Measurements from ENCODE around the gene POU3F3.

The POU3F3 gene

GRCh38 chr2:104883357-104883756 is 29.4 kb downstream of the POU3F3 start:
- no peaks in the 10 kb centered on the region for H3K9me3 Mint-ChIP-seq
- H3K36me3 Mint-ChIP-seq (ENCODE audit: low read depth): no peaks in the 10 kb centered on the region
- DNase-seq: no peak
- peaks cover 59% of the 10 kb centered on the region for H3K27me3 Mint-ChIP-seq (ENCODE audit: low read depth, poor library complexity)
- no peak overlapping the region for H3K4me3 Mint-ChIP-seq
- peaks cover 2% of the 10 kb centered on the region for H3K4me1 Mint-ChIP-seq
- H3K27ac Mint-ChIP-seq: no peak overlapping the region
- no peak for TF ChIP-seq CTCF (IDR thresholded peaks at IDR 0.05)

- H3K4me3 Mint-ChIP-seq: no peak overlapping the region
These were observed 31.3 kb downstream of the POU3F3 start for GRCh38 chr2:104885119-104885782.

GRCh38 chr2:104887676-104888075 is 33.8 kb downstream of the POU3F3 start:
- Mint-ChIP-seq H3K4me3 (no peak overlapping the region), H3K27me3 (ENCODE audit: low read depth, poor library complexity) (peaks cover 34% of the 10 kb centered on the region), H3K9me3 (no peaks in the 10 kb centered on the region), H3K4me1 (peaks cover 16% of the 10 kb centered on the region), H3K36me3 (ENCODE audit: low read depth) (no peaks in the 10 kb centered on the region), H3K27ac (no peak overlapping the region)
- no peak for DNase-seq
- no peak for TF ChIP-seq CTCF (IDR thresholded peaks at IDR 0.05)

More at GRCh38 chr2:104885119-104885782, 31.3 kb downstream of the POU3F3 start:
- no peak for TF ChIP-seq CTCF (IDR thresholded peaks at IDR 0.05)
- Mint-ChIP-seq H3K36me3 (ENCODE audit: low read depth) (no peaks in the 10 kb centered on the region), H3K9me3 (no peaks in the 10 kb centered on the region), H3K27me3 (ENCODE audit: low read depth, poor library complexity) (peaks cover 54% of the 10 kb centered on the region), H3K4me1 (peaks cover 14% of the 10 kb centered on the region), H3K27ac (no peak overlapping the region)
- DNase-seq: no peak

GRCh38 chr2:104888489-104889258 is 34.8 kb downstream of the POU3F3 start:
- DNase-seq: no peak
- no peaks in the 10 kb centered on the region for H3K36me3 Mint-ChIP-seq (ENCODE audit: low read depth)

GRCh38 chr2:104889291-104889959 is 35.5 kb downstream of the POU3F3 start:
- H3K27me3 Mint-ChIP-seq (ENCODE audit: low read depth, poor library complexity): peaks cover 28% of the 10 kb centered on the region
- no peak overlapping the region for H3K4me3 Mint-ChIP-seq
- DNase-seq: no peak
- H3K36me3 Mint-ChIP-seq (ENCODE audit: low read depth): no peaks in the 10 kb centered on the region
- H3K4me1 Mint-ChIP-seq: peaks cover 16% of the 10 kb centered on the region
- no peak overlapping the region for H3K27ac Mint-ChIP-seq
- no peak for TF ChIP-seq CTCF (IDR thresholded peaks at IDR 0.05)
- no peaks in the 10 kb centered on the region for H3K9me3 Mint-ChIP-seq

More at GRCh38 chr2:104888489-104889258, 34.8 kb downstream of the POU3F3 start:
- H3K9me3 Mint-ChIP-seq: no peaks in the 10 kb centered on the region
- peaks cover 31% of the 10 kb centered on the region for H3K27me3 Mint-ChIP-seq (ENCODE audit: low read depth, poor library complexity)
- H3K27ac Mint-ChIP-seq: no peak overlapping the region
- peaks cover 16% of the 10 kb centered on the region for H3K4me1 Mint-ChIP-seq
- H3K4me3 Mint-ChIP-seq: no peak overlapping the region
- TF ChIP-seq CTCF (IDR thresholded peaks at IDR 0.05): no peak
